HepG2 (cell line): ENCODE measurements around the gene PLSCR4. TPM values are rescaled to one million over a fixed set of nuclear protein-coding genes. Genes with fewer than 3 reads are reported as not detected.

Source experiments
- ATAC-seq: fragments of 200-7000 bp; cut with Tn5 transposase; 3 replicates; pipeline ENCODE4 v1.9.1; 2020; ENCODE audit warnings: mild to moderate bottlenecking, moderate library complexity
- BruUV-seq: library from RNA; stranded (reverse); fragments of 400-500 nt; replicated peaks from 2 replicates; lab custom pipeline; 2021; lab: Mats Ljungman, UMichigan
- CTCF ChIA-PET: fragments of 300-600 bp; formaldehyde crosslinking; extraction: SDS; loops from one replicate; lab custom pipeline; 2021; ENCODE audit warnings: low total read pairs, inconsistent platforms, low intra/inter-chr PET ratio; lab: Yijun Ruan, JAX
- POLR2A ChIA-PET: fragments of 350-600 bp; sonication (Branson Sonifier 250); formaldehyde crosslinking; loops from one replicate; lab custom pipeline; 2020; ENCODE audit warnings: antibody characterized with exemption, inconsistent platforms; lab: Yijun Ruan, JAX
- DNase-seq: peaks from one replicate; pipeline ENCODE4 v3.0.0-alpha.2; 2015; ENCODE audit warnings: low spot score
- FAIRE-seq: peaks from 3 replicates; lab custom pipeline; 2011; peaks lifted over from hg19 to GRCh38; lab: Jason Lieb, UNC
- H2AFZ ChIP-seq: one replicate; pipeline ENCODE4 v1.6.1; 2011; ENCODE audit warnings: low read length, inconsistent platforms
- H3K27ac ChIP-seq: fragments of 300-600 bp; 3 replicates; pipeline ENCODE4 v1.8.0; 2011; ENCODE audit warnings: mixed run types, mild to moderate bottlenecking, mixed read lengths, low read length, inconsistent platforms; ENCODE audit not compliant: insufficient read depth; ENCODE audit errors: extremely low read length
- H3K27me3 ChIP-seq, 2 experiments: fragments of 200-600 bp in 1 of 2; 2 replicates in 1 of 2; 3 replicates in 1 of 2; pipeline versions ENCODE4 v1.6.0 to v1.8.0; 2011; ENCODE audit warnings: low read length in 2 of 2, mild to moderate bottlenecking in 2 of 2, moderate library complexity in 2 of 2, inconsistent platforms in 1 of 2; ENCODE audit not compliant: insufficient read depth in 2 of 2, control insufficient read depth in 1 of 2
- H3K36me3 ChIP-seq, 2 experiments: fragments of 200-600 bp in 1 of 2; replicated peaks in 1 of 2; 2 replicates in 1 of 2; 3 replicates in 1 of 2; pipeline versions ENCODE4 v1.5.1 to v1.8.0; 2011; ENCODE audit warnings: low read length in 2 of 2, inconsistent platforms in 1 of 2; ENCODE audit not compliant: insufficient read depth in 2 of 2, control insufficient read depth in 1 of 2
- H3K4me1 ChIP-seq: 2 replicates; pipeline ENCODE4 v1.5.1; 2012; ENCODE audit warnings: low read length, inconsistent platforms; ENCODE audit not compliant: insufficient read depth
- H3K4me2 ChIP-seq: 2 replicates; pipeline ENCODE4 v1.6.0; 2011; ENCODE audit warnings: low read depth, low read length, inconsistent platforms
- H3K4me3 ChIP-seq, 3 experiments: fragments of 200-600 bp in 1 of 3; sonication (generic), shearing (Covaris generic) in 1 of 3; replicated peaks in 1 of 3; 2 replicates each; pipeline ENCODE4 v1.5.1; 2011 to 2016; ENCODE audit warnings: low read length in 3 of 3, inconsistent platforms in 2 of 3, low read depth in 2 of 3, mild to moderate bottlenecking in 2 of 3, control low read depth in 1 of 3, mixed read lengths in 1 of 3; ENCODE audit not compliant: insufficient read depth in 1 of 3
- H3K79me2 ChIP-seq: one replicate; pipeline ENCODE4 v1.6.1; 2011; ENCODE audit warnings: low read length, inconsistent platforms; ENCODE audit not compliant: insufficient read depth
- H3K9ac ChIP-seq: 2 replicates; pipeline ENCODE4 v1.6.0; 2011; ENCODE audit warnings: mild to moderate bottlenecking, low read depth, low read length, inconsistent platforms; ENCODE audit not compliant: insufficient read depth
- H3K9me3 ChIP-seq: 2 replicates; pipeline ENCODE4 v1.5.1; 2012; ENCODE audit warnings: mild to moderate bottlenecking, low read length
- H4K20me1 ChIP-seq: 2 replicates; pipeline ENCODE4 v1.6.0; 2011; ENCODE audit warnings: inconsistent platforms, mild to moderate bottlenecking, low read length, moderate library complexity; ENCODE audit not compliant: insufficient read depth
- BCL6 ChIP-seq: IDR thresholded peaks from 2 replicates; pipeline ENCODE4 v1.6.1; 2016; ENCODE audit warnings: missing genetic modification reagents, missing compliant biosample characterization
- CEBPB ChIP-seq: IDR thresholded peaks from 2 replicates; pipeline ENCODE4 v1.6.1; 2011; ENCODE audit warnings: low read depth, low read length, improper control_type of control experiment, borderline replicate concordance
- SOX13 ChIP-seq, 3 experiments: fragments of 450-650 bp in 1 of 3; sonication (generic) in 1 of 3; formaldehyde crosslinking in 1 of 3; IDR thresholded peaks in 2 of 3; conservative IDR thresholded peaks in 1 of 3; 2 replicates each; pipeline versions ENCODE4 v1.5.0 to v1.6.1; 2016 to 2020; ENCODE audit warnings: antibody characterized with exemption in 1 of 3, mild to moderate bottlenecking in 1 of 3, missing compliant biosample characterization in 1 of 3, missing genetic modification reagents in 1 of 3, moderate library complexity in 1 of 3
- WGBS: methylation state at CpG from one replicate; pipeline ENCODE4 v1.1.6; 2017; ENCODE audit warnings: low lambda C conversion rate; 5-methylcytosine and 5-hydroxymethylcytosine counted together
- in situ Hi-C: cut with HindIII; loops from 2 replicates; pipeline ENCODE4 v1.10.0; 2017; ENCODE audit warnings: low pct_unique_long_range_greater_than_20kb; ENCODE audit not compliant: extremely low pct_ligation_motif_present
- intact Hi-C: fragments of 100-400 bp; cut with micrococcal nuclease; formaldehyde crosslinking; loops from one replicate; pipeline ENCODE4 v1.10.0; 2022; ENCODE audit not compliant: unreplicated experiment
- polyA plus RNA-seq, 8 experiments: library from polyadenylated mRNA; depleted of rRNA in 3 of 8; stranded (reverse) in 7 of 8; unstranded in 1 of 8; fragments of >200 nt; fragmentation: Illumina TruSeq in 4 of 8; extraction: Trizol in 4 of 8; gene quantifications; 2 replicates each; pipeline versions ENCODE4 v1.2.1 to v1.2.3, GENCODE V29; 2011 to 2016; ENCODE audit warnings: low read depth in 4 of 8, missing spikeins in 1 of 8, mixed read lengths in 1 of 8; ENCODE audit not compliant: insufficient read depth in 1 of 8
- total RNA-seq, 5 experiments: library from RNA; depleted of rRNA; stranded (reverse); fragments of >200 nt; fragmentation: Illumina TruSeq; extraction: Trizol; gene quantifications; 2 replicates each; pipeline ENCODE4 v1.2.3, GENCODE V29; 2016; ENCODE audit warnings: low read depth in 1 of 5
- TF ChIP-seq, protein P1 (sequence below): sonication (generic); formaldehyde crosslinking; IDR thresholded peaks from 2 replicates; pipeline ENCODE4 v1.4.0; 2020; ENCODE audit warnings: missing genetic modification reagents
- TF ChIP-seq, protein P2 (sequence below): sonication (generic); formaldehyde crosslinking; IDR thresholded peaks from 2 replicates; pipeline ENCODE4 v1.8.0; 2022; ENCODE audit warnings: low read depth, missing genetic modification reagents

The PLSCR4 gene
- total and polyA plus RNA-seq, 2 of the 13 experiments (the other 11 are each of a cell fraction or from before 2014, with no cell fraction given) = 1.5 to 59.0 TPM

DNA sequence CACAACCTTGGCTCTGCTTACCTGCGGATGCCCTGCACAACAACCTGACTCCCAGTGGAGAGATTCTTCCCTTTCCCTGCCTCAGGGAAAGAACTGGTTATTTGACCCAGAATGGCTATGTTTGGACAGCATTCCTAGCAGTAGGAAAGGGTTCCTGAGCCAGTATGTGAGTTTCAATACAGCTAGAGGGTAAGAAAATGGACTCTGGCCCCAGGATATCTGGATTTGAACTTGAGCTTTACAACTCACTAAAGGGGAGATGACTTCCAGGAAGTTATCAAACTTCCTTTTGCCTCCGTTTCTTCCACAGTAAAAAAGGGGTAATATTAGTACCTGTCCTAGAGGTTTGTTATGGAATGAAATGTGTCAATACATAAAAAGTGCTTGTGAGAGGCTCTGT, 28.1 kb upstream of the PLSCR4 start:
- no TSS peak for BruUV-seq
- Histone ChIP-seq H3K4me1 (peaks cover 17% of the 10 kb centered on the region), H3K27ac (no peak overlapping the region), H3K4me2 (no peak overlapping the region), H2AFZ (no peak overlapping the region), H3K36me3 (no peaks in the 10 kb centered on the region), H3K4me3 (no peak overlapping the region), H3K27me3 (no peaks in the 10 kb centered on the region), H3K79me2 (no peaks in the 10 kb centered on the region), H4K20me1 (no peaks in the 10 kb centered on the region), H3K9me3 (no peaks in the 10 kb centered on the region), H3K9ac (no peak overlapping the region)
- FAIRE-seq (no peak), DNase-seq (no peak), ATAC-seq (no peak)
- in situ Hi-C loops (no loop called here), intact Hi-C loops (no loop called here)
- POLR2A ChIA-PET = no interaction called here
- TF ChIP-seq, protein P1, sequence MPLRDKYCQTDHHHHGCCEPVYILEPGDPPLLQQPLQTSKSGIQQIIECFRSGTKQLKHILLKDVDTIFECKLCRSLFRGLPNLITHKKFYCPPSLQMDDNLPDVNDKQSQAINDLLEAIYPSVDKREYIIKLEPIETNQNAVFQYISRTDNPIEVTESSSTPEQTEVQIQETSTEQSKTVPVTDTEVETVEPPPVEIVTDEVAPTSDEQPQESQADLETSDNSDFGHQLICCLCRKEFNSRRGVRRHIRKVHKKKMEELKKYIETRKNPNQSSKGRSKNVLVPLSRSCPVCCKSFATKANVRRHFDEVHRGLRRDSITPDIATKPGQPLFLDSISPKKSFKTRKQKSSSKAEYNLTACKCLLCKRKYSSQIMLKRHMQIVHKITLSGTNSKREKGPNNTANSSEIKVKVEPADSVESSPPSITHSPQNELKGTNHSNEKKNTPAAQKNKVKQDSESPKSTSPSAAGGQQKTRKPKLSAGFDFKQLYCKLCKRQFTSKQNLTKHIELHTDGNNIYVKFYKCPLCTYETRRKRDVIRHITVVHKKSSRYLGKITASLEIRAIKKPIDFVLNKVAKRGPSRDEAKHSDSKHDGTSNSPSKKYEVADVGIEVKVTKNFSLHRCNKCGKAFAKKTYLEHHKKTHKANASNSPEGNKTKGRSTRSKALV = no peak
- peak; percentile 65 for TF ChIP-seq BCL6 (CRISPR knock-in tag)
- 47% methylated on average over 2 of the region's 2 CpGs for WGBS
- CTCF ChIA-PET = no interaction called here

DNA sequence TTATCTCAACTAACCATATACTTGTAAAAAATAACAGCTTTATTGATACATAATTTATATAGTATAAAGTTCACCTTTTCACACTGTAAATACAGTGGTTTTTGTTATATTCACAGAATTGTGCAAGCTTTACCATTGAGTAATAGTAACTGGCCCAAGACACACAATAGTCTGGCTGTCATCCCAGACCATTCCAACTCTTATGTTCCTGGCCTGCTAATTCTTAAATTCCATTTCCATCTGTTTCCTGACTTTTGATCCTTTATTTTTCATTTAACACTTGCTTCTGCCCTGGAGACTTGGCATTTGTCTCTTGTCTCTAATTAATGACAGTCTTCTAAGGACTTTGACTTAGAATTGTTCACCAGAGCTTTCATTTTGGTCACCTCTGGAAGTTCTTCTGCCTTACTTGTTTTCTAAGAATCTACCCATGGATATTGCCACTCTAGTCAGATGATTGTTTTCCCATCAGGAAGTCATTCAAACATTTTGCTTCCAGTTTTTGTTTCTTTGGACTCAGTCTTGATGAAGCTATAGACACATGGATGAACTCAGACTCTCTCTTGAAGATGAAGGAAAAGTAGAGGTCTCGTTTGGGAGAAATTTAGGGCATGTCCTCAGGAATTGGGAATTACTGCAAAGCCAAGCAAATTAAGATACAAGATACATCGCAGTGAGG, 27.2 kb upstream of the PLSCR4 start:
- peak; percentile 4 for DNase-seq
- intact Hi-C loops = no loop called here
- ChIA-PET CTCF (no interaction called here), POLR2A (no interaction called here)
- no peak for ATAC-seq
- Histone ChIP-seq H3K36me3 (no peaks in the 10 kb centered on the region), H3K27me3 (no peaks in the 10 kb centered on the region), H4K20me1 (no peaks in the 10 kb centered on the region), H3K79me2 (no peaks in the 10 kb centered on the region), H3K27ac (no peak overlapping the region), H3K9me3 (no peaks in the 10 kb centered on the region), H3K9ac (no peak overlapping the region), H2AFZ (no peak overlapping the region), H3K4me3 (no peak overlapping the region), H3K4me1 (peaks cover 7% of the 10 kb centered on the region), H3K4me2 (no peak overlapping the region)
- BruUV-seq = no TSS peak
- FAIRE-seq = no peak
- 47% methylated on average over 2 of the region's 2 CpGs for WGBS
- TF ChIP-seq, protein P2, sequence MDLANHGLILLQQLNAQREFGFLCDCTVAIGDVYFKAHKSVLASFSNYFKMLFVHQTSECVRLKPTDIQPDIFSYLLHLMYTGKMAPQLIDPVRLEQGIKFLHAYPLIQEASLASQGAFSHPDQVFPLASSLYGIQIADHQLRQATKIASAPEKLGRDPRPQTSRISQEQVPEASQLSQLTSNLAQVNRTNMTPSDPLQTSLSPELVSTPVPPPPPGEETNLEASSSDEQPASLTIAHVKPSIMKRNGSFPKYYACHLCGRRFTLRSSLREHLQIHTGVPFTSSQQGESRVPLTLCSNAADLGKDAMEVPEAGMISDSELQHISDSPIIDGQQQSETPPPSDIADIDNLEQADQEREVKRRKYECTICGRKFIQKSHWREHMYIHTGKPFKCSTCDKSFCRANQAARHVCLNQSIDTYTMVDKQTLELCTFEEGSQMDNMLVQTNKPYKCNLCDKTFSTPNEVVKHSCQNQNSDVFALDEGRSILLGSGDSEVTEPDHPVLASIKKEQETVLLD (CRISPR knock-in tag) = no peak
- TF ChIP-seq CEBPB (peak; percentile 74), SOX13 (IDR thresholded peaks at IDR 0.05) (no peak), SOX13 (CRISPR knock-in tag; conservative IDR thresholded peaks at IDR 0.05 in 1 of 2, IDR thresholded peaks at IDR 0.05 in 1 of 2) (peak in 1 of 2 experiments; percentile 31; a peak in 1 of 4 replicates)
- in situ Hi-C loops = no loop called here
